ENCODE results near the gene COA1.

DNA sequence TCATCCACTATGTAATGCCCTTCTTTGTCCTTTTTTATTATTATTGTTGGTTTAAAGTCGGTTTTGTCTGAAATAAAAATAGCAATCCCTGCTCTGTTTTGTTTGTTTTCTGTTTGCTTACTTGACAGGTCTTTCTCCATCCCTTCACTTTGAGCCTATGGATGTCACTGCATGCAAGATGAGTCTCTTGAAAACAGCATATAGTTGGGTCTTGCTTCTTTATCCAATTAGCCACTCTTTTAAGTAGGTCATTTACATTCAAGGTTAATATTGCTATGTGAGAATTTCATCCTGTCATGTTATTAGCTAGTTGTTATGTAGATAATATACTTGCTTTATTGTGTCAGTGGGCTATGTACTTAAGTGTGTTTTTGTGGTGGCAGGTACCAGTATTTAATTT, 25.8 kb downstream of the COA1 start:
- TF ChIP-seq POLR2A (IDR thresholded peaks at IDR 0.05; ENCODE audit: low read length) (no peak), JUNB (IDR thresholded peaks at IDR 0.05) (no peak), SMC3 (IDR thresholded peaks at IDR 0.05) (no peak), RFX5 (IDR thresholded peaks at IDR 0.05) (no peak), ESRRA (IDR thresholded peaks at IDR 0.05; ENCODE audit: borderline replicate concordance, low read length) (no peak), RAD21 (conservative IDR thresholded peaks at IDR 0.05 in 1 of 2, IDR thresholded peaks at IDR 0.05 in 1 of 2) (no peak), ZFP36 (IDR thresholded peaks at IDR 0.05; ENCODE audit: borderline replicate concordance, partially characterized antibody) (no peak), BHLHE40 (IDR thresholded peaks at IDR 0.05; ENCODE audit: low read depth, low read length) (no peak)
- TF ChIP-seq, protein P1, sequence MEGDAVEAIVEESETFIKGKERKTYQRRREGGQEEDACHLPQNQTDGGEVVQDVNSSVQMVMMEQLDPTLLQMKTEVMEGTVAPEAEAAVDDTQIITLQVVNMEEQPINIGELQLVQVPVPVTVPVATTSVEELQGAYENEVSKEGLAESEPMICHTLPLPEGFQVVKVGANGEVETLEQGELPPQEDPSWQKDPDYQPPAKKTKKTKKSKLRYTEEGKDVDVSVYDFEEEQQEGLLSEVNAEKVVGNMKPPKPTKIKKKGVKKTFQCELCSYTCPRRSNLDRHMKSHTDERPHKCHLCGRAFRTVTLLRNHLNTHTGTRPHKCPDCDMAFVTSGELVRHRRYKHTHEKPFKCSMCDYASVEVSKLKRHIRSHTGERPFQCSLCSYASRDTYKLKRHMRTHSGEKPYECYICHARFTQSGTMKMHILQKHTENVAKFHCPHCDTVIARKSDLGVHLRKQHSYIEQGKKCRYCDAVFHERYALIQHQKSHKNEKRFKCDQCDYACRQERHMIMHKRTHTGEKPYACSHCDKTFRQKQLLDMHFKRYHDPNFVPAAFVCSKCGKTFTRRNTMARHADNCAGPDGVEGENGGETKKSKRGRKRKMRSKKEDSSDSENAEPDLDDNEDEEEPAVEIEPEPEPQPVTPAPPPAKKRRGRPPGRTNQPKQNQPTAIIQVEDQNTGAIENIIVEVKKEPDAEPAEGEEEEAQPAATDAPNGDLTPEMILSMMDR (IDR thresholded peaks at IDR 0.05) = no peak
- TF ChIP-seq, protein P2, sequence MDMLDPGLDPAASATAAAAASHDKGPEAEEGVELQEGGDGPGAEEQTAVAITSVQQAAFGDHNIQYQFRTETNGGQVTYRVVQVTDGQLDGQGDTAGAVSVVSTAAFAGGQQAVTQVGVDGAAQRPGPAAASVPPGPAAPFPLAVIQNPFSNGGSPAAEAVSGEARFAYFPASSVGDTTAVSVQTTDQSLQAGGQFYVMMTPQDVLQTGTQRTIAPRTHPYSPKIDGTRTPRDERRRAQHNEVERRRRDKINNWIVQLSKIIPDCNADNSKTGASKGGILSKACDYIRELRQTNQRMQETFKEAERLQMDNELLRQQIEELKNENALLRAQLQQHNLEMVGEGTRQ (IDR thresholded peaks at IDR 0.05) = no peak

Data from A549 (cell line).